ENCODE results near the gene METTL24. TPM values are rescaled to one million over a fixed set of nuclear protein-coding genes. Genes with fewer than 3 reads are reported as not detected.
"Not testable (repeated sequence)": the region's sequence is repeated elsewhere in the genome, so short reads cannot be mapped to it uniquely, and the experiment has no call there.

Gene METTL24
- total RNA-seq, 1 donor from 2014 or later = 3.2 TPM

DNA sequence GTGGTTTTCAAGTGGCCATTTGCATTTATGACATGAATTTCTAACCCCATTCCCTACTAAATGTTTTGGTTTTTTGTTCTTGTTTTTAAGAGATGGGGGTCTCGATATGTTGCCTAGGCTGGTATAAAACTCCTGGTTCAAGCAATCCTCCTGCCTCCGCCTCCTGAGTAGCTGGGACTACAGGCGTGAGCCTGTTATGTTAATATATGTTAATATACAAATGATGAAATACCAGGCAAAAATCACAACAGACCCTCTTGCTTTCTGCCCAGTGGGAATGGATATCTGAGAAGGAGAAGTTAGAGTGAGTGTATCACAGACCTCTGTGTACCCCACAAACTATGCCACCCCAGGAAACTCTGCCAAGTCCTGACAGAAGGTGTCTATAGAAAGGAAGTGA, 111.8 kb downstream of the METTL24 start:
- Mint-ChIP-seq H3K27me3 (ENCODE audit: insufficient read depth, low read depth) (peaks cover 3% of the 10 kb centered on the region), H3K4me3 (no peak overlapping the region), H3K36me3 (no peaks in the 10 kb centered on the region), H3K9me3 (no peaks in the 10 kb centered on the region), H3K27ac (no peak overlapping the region), H3K4me1 (peaks cover 12% of the 10 kb centered on the region)
- no peak overlapping the region for H2AFZ ChIP-seq (replicated peaks)
- no peak overlapping the region for H3K4me2 ChIP-seq
- no peaks in the 10 kb centered on the region for H3K27me3 ChIP-seq
- H3K4me3 ChIP-seq = no peak overlapping the region
- no peaks in the 10 kb centered on the region for H3K36me3 ChIP-seq
- no peaks in the 10 kb centered on the region for H3K79me2 ChIP-seq (ENCODE audit: low read depth)
- no peaks in the 10 kb centered on the region for H3K9me3 ChIP-seq (ENCODE audit: low read depth)
- H3K9ac ChIP-seq = no peak overlapping the region
- no peak overlapping the region for H3K27ac ChIP-seq
- H3K4me1 ChIP-seq = no peaks in the 10 kb centered on the region
- no peaks in the 10 kb centered on the region for H3F3A ChIP-seq (ENCODE audit: low read depth)
- no peaks in the 10 kb centered on the region for H4K20me1 ChIP-seq (ENCODE audit: low read depth)
- TF ChIP-seq, protein P1, sequence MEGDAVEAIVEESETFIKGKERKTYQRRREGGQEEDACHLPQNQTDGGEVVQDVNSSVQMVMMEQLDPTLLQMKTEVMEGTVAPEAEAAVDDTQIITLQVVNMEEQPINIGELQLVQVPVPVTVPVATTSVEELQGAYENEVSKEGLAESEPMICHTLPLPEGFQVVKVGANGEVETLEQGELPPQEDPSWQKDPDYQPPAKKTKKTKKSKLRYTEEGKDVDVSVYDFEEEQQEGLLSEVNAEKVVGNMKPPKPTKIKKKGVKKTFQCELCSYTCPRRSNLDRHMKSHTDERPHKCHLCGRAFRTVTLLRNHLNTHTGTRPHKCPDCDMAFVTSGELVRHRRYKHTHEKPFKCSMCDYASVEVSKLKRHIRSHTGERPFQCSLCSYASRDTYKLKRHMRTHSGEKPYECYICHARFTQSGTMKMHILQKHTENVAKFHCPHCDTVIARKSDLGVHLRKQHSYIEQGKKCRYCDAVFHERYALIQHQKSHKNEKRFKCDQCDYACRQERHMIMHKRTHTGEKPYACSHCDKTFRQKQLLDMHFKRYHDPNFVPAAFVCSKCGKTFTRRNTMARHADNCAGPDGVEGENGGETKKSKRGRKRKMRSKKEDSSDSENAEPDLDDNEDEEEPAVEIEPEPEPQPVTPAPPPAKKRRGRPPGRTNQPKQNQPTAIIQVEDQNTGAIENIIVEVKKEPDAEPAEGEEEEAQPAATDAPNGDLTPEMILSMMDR (IDR thresholded peaks at IDR 0.05) = no peak
- TF ChIP-seq EZH2phosphoT487 (IDR thresholded peaks at IDR 0.05) (no peak), EZH2 (IDR thresholded peaks at IDR 0.05) (no peak)
- DNase-seq (ENCODE audit: low spot score) = no peak

DNA sequence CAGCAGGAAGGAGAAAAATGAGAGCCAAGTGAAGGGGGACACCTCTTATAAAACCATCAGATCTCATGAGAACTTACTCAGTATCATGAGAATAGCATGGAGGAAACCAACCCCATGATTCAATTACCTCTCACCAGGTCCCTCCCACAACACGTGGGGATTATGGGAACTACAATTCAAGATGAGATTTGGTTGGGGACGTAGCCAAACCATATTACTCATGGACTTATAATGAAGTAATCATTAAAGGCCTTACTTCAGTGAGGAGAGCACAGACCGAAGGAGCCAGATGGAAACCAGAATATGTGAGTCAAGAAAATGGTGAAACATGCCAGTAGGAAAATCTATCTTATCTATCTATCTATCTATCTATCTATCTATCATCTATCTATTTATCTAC, 113.5 kb downstream of the METTL24 start:
- H3K27me3 ChIP-seq; DNase-seq (ENCODE audit: low spot score); H3K9me3 Mint-ChIP-seq; H3K4me3 Mint-ChIP-seq; H3K36me3 ChIP-seq; H3K4me2 ChIP-seq; H3K27ac Mint-ChIP-seq; H3K4me1 ChIP-seq; H3K27ac ChIP-seq; H3K79me2 ChIP-seq (ENCODE audit: low read depth); H3K27me3 Mint-ChIP-seq (ENCODE audit: insufficient read depth, low read depth); H3K9ac ChIP-seq; H4K20me1 ChIP-seq (ENCODE audit: low read depth); H3K4me3 ChIP-seq; H2AFZ ChIP-seq (replicated peaks); H3K9me3 ChIP-seq (ENCODE audit: low read depth); H3K36me3 Mint-ChIP-seq; H3F3A ChIP-seq (ENCODE audit: low read depth): not testable (repeated sequence)
- H3K4me1 Mint-ChIP-seq = peaks cover 13% of the 10 kb centered on the region

DNA sequence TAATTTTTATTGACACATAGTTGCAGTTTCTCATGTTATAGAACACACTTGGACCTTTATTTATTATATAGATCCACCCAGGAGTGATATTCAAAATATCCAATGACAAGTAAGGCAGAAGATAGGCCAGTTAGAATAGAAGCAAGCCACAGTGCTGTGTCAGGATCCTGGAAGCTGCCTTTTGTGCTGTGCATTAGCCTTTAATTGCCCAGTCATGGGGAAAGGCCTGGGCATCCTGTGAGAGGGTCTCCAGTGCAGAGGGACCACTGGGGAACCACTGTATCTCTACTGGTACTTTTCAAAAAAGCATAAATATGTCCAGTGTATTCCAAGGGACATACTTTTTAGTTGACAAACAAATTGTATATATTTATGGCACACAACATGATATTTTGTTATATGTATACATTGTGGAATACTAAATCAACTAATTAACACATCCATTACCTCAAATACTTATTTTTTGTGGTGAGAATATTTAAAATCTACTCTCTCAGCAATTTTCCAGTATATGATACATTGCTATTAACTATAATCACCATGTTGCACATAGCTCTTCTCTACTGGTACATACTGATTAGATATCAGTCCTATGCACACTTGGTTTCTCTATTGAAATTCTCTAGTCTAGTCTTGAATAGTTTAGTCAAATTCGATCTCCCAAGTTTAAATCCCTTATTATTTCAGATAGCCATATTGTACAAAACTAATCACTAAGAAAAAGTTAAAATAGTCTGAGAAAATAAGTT, 118.4 kb downstream of the METTL24 start:
- H3K9me3 Mint-ChIP-seq = no peaks in the 10 kb centered on the region

DNA sequence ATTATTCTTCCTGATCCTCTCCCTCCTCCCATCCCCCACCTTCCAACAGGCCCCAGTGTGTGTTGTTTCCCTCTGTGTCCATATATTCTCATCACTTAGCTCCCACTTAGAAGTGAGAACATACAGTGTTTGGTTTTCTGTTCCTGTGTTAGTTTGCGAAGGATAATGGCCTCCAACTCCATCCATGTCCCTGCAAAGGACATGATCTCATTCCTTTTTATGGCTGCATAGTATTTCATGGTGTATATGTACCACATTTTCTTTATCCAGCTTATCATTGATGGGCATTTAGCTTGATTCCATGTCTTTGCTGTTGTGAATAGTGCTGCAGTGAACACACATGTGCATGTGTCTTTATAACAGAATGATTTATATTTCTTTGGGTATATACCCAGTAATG, 122.1 kb downstream of the METTL24 start:
- H3K4me3 ChIP-seq; H3K4me2 ChIP-seq; H3K27me3 ChIP-seq; H3K79me2 ChIP-seq (ENCODE audit: low read depth); H3K36me3 ChIP-seq; H3K27ac ChIP-seq; H2AFZ ChIP-seq (replicated peaks); H3K27ac Mint-ChIP-seq; H3F3A ChIP-seq (ENCODE audit: low read depth); H3K4me3 Mint-ChIP-seq; H3K9ac ChIP-seq; H3K9me3 Mint-ChIP-seq; H3K4me1 Mint-ChIP-seq; H3K9me3 ChIP-seq (ENCODE audit: low read depth); H3K27me3 Mint-ChIP-seq (ENCODE audit: insufficient read depth, low read depth); DNase-seq (ENCODE audit: low spot score); H4K20me1 ChIP-seq (ENCODE audit: low read depth): not testable (repeated sequence)
- H3K36me3 Mint-ChIP-seq = peaks cover 14% of the 10 kb centered on the region
- H3K4me1 ChIP-seq = peaks cover 17% of the 10 kb centered on the region

More for the DNA sequence above, 118.4 kb downstream of the METTL24 start:
- no peaks in the 10 kb centered on the region for H3K36me3 ChIP-seq
- no peaks in the 10 kb centered on the region for H4K20me1 ChIP-seq (ENCODE audit: low read depth)
- H3K27me3 Mint-ChIP-seq (ENCODE audit: insufficient read depth, low read depth) = peaks cover 3% of the 10 kb centered on the region
- H3K27ac ChIP-seq = no peak overlapping the region
- H3K4me1 Mint-ChIP-seq = peaks cover 10% of the 10 kb centered on the region
- peaks cover 5% of the 10 kb centered on the region for H3F3A ChIP-seq (ENCODE audit: low read depth)
- peak; percentile 83 for DNase-seq (ENCODE audit: low spot score)
- no peak overlapping the region for H3K27ac Mint-ChIP-seq
- H3K4me1 ChIP-seq = peaks cover 17% of the 10 kb centered on the region
- no peaks in the 10 kb centered on the region for H3K79me2 ChIP-seq (ENCODE audit: low read depth)
- no peak overlapping the region for H3K4me3 Mint-ChIP-seq
- no peaks in the 10 kb centered on the region for H3K9me3 ChIP-seq (ENCODE audit: low read depth)
- no peak for TF ChIP-seq EZH2phosphoT487 (IDR thresholded peaks at IDR 0.05)
- TF ChIP-seq, protein P1 (IDR thresholded peaks at IDR 0.05) = no peak
- no peak for TF ChIP-seq EZH2 (IDR thresholded peaks at IDR 0.05)
- no peak overlapping the region for H3K4me3 ChIP-seq
- H3K4me2 ChIP-seq = peak overlapping the region; percentile 41
- H2AFZ ChIP-seq (replicated peaks) = no peak overlapping the region
- H3K9ac ChIP-seq = no peak overlapping the region
- peaks cover 14% of the 10 kb centered on the region for H3K36me3 Mint-ChIP-seq
- H3K27me3 ChIP-seq = no peaks in the 10 kb centered on the region
